HG03460 (cell line): ENCODE results near the gene NACA2.
"Not testable (repeated sequence)": the region's sequence is repeated elsewhere in the genome, so short reads cannot be mapped to it uniquely, and the experiment has no call there.

Source experiments
- ATAC-seq: cut with Tn5 transposase; IDR thresholded peaks from one replicate; pipeline ENCODE4 v1.9.1; 2021; ENCODE audit not compliant: unreplicated experiment

Gene NACA2

GRCh38 chr17:61600621-61601020 lies 9.6 kb upstream of the NACA2 start:
- ATAC-seq: no peak

- ATAC-seq: no peak
Observed at GRCh38 chr17:61599608-61600007, 8.6 kb upstream of the NACA2 start.

DNA sequence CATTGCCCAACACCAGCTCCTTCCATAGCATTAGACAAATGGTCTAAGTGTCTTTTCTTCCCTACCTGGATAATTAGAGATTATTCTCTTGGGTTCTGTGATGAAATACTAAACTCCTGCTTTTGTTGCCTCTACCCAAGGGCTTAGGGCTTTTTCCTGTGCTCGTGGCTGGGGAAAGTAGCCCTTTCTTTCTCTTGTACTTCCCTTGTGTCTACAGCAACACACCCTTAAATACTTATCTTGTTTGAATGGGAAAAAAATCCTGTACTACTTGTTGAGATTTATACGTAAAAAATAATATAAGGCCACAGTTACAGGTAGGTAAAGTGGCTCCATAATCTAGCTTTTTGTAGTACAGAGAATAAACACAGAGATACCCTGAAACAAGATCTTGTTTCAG lies 7.0 kb upstream of the NACA2 start:
- no peak for ATAC-seq

DNA sequence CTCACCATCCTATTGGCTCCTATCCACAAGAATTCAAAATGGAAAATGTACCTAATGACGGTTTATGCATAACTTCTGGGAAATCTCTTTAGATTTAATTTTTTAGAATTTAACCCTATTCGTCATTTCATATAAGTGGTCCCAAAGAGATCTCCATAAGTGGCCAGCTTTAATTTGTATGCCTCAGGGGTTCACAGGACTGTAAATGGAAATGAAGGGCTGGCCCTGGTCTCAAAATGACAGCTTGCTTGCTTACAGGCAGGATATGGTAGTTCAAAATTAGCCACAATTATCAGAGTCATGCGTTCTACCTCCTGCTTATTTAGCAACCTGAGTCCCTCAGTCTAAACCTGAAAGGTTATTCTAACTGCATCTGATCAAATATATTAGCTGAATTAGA lies 6.6 kb upstream of the NACA2 start:
- no peak for ATAC-seq

DNA sequence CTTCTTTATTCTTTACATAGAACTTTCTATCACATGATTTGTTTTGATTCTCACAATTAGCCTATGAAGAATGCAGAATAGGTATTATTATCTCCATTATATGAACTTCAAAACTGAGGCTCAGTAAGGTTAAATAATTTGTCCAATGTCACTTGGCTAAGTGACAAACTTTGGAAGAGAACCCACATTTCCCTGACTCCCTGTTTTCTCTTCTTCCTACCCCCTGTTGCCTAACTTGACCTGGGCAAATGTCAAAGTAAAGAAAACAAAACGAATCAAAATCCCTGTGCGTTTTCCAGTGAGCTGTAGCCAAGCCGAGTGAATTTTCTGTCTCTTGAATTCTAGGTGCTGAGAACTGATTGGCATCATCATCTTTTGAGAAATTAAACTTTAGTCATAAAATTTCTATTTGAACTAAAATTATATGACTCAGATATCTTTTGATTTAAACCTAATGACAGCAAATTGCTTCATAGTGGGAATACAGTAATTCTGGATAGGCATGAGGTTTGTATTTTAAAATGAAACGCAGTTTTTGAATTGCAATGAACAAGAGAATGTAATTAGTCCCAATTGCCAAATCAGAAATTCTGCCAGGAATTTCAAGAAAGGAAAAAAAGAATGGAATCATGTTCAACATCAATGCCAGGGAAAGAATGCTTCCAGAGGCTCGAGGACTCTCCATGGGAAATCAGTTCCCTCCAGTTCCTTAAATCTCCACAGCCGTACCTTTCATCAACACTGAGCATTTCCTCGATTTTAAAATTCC lies 4.6 kb upstream of the NACA2 start:
- ATAC-seq: no peak

- no peak for ATAC-seq
Observed at GRCh38 chr17:61594294-61594825, 3.3 kb upstream of the NACA2 start.

- ATAC-seq: no peak
Observed at GRCh38 chr17:61593426-61593825, 2.4 kb upstream of the NACA2 start.

GRCh38 chr17:61591930-61592329 lies 911 bp upstream of the NACA2 start:
- no peak for ATAC-seq

GRCh38 chr17:61589990-61590389 lies 1.0 kb downstream of the NACA2 start:
- no peak for ATAC-seq

DNA sequence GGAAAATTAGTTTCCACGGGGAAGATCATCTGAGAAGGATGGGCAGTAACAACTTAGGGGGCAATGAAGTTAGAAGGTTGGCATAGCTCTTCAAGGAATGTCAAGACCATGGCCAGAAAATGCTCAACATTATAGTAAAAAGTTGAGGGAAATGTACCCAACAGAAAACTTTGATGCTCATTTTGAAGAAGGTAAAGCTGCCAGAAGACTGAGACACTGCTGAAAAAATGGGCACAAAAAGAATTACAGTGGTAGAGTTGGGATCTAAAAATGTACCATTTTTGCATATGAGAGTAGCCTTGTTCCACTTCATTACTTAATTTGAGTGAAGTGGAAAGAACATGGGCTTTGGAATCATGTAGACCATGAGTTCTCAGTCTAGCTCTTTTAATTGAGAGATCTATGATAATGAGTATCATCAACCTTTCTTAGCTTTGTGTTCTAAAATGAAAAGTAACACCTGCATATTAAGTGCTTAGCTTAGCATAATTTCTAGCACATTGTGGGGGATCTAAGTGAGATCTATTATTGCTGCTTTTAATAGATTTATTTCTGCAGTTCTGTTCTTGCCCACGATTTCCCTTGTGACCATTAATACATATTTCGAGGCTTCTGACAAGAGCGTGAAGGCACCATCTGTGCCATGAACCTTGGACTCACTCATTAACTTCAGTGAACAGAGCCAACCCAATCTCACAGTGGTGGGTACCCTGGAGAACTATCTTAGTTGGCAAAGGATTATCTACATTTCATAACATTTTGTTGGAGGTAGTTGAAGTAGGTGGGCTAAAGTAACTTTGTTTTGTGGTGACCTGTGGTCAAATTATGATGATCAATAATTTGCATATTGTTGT lies 3.0 kb downstream of the NACA2 start:
- ATAC-seq: no peak

DNA sequence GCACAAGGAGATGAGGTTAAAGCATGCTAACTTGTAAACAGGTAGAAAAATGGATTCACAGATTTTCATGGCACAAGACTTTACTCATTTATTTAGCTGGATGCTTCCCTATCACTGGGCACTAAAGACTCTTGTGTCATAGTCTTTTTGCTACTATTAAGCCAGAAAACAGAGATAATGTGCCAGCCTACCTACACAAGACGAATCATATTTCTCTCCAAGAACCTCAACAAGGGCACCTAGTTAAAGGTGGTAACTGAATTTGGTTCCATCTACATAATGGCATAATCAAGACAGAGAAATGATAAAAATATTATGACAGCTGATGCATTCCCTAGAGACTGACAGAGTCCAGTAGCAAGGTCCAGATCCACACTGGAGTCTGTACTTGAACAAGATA lies 3.8 kb downstream of the NACA2 start:
- ATAC-seq: no peak

- not testable (repeated sequence) for ATAC-seq
Observed at GRCh38 chr17:61586622-61587021, 4.4 kb downstream of the NACA2 start.

DNA sequence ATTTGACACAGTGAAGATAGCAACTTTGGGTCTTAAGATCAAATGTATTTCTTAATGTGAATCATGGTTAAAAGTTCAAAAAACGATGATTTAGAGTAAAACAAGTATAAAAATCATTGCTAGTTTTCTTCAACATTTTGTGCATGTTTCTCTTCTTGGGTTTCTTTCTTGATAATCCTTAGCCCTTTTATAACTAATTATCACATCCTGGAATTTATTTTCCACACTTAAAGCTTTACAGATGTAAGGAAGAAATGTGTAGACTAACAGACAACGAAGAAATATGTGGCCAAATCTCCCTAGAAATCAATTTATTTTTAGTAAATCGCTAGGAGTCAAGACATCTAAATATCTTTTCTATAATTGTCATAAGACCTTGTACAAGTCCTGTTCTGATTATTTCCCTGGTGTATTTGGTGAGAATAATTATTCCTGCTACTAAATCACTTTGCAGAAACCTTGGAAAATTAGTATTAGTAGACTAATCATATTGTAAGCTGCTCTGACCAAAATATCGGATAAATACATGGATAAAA lies 4.9 kb downstream of the NACA2 start:
- no peak for ATAC-seq

GRCh38 chr17:61584866-61585265 lies 6.2 kb downstream of the NACA2 start:
- ATAC-seq: no peak

GRCh38 chr17:61584266-61584665 lies 6.8 kb downstream of the NACA2 start:
- no peak for ATAC-seq

DNA sequence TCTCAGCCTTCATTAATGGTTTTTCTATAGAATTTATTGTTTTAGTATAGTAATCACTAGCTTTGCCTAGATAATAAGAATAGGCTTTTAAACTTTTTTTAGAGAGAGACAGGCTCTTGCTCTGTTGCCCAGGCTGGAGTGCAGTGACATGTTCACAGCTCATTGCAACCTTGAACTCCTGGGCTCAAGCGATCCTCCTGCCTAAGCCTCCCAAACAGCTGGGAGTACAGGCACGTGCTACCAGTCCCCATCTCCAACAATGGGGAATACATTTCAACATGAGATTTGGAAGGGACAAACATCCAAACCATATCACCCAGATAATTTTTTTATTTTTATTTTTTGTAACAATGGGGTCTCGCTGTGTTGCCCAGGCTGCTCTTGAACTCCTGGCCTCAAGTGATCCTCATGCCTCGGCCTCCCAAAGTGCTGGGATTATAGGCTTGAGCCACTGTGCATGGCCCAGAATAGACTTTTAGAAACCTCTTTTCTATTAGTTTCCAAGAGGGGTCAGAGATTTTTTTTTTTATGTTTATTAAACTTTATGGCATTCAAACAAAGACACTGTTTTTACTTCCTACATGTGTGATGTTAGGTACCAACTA lies 7.3 kb downstream of the NACA2 start:
- ATAC-seq: no peak

DNA sequence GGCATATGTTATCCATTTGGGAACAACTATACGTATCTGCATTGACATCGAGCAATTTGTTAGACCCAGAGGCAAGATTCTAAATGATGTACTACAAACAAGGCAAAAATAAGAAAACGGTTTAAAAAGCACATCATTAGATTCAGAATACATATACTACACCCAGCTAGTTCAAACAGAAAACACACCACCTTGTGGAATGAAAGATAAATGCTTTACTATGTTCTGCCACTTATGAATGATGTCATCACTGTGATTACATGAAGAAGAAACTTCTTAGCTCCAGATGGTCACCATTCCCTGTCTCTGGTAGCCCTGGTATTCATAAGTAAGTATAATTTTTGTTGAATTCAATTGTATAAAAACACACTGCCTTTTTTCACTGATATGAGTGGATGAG lies 7.8 kb downstream of the NACA2 start:
- no peak for ATAC-seq

GRCh38 chr17:61582593-61582992 lies 8.4 kb downstream of the NACA2 start:
- ATAC-seq: no peak

DNA sequence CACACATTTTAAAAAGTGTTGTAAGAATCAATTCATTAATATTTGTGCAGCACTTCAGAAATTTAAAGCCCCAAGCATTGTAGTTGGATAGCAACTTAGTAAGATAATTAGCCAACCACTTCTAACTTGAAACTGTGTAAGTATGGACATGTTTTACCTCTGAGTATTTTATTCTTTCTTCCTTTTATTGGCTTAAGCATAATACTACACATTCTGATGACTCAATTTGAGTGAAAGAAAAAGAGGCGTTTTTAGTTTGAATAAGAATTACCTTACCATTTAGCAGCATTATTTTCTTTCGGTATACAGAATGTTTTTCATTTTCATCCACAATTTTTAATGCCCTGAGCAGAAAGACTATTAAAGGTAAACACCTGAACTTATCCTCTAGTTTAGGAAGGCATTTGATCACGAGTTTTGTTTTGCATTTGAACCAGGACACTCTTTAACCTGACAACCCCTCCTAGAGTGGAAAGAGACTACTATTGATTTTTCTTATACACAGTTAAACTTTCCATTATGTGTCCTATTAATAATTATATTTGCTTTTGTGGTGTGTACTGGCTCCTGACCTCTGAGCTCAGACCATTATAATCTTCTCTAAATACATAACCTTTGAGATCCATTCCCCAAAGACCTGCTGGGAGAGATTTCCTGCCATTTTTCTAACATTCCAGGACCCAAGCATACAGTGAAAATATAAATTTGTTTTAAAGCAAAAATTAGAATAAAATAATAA lies 9.2 kb downstream of the NACA2 start:
- ATAC-seq: no peak

DNA sequence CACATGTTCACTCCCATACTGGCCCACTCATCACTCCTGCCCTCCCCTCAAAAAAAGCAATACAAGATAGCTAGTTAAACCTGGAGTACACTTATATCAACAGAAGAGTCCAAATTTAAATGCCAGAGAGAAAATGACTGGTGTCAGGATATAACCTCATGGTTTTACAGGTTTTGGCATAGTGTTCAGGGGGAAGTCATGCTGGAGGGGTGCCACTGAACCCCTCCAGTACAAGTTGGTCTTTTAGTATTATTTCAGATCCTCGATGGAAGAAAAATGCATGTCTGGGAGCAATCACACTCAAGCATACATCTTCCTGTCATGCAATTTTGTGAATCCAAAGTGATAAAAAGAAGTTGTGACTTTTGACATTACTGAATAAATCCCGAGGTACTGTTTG lies 10.5 kb downstream of the NACA2 start:
- ATAC-seq: no peak

GRCh38 chr17:61579961-61580360 lies 11.1 kb downstream of the NACA2 start:
- no peak for ATAC-seq
